ENCODE data around the gene PIEZO2.
"Not testable (repeated sequence)": the region's sequence is repeated elsewhere in the genome, so short reads cannot be mapped to it uniquely, and the experiment has no call there.

The PIEZO2 gene

DNA sequence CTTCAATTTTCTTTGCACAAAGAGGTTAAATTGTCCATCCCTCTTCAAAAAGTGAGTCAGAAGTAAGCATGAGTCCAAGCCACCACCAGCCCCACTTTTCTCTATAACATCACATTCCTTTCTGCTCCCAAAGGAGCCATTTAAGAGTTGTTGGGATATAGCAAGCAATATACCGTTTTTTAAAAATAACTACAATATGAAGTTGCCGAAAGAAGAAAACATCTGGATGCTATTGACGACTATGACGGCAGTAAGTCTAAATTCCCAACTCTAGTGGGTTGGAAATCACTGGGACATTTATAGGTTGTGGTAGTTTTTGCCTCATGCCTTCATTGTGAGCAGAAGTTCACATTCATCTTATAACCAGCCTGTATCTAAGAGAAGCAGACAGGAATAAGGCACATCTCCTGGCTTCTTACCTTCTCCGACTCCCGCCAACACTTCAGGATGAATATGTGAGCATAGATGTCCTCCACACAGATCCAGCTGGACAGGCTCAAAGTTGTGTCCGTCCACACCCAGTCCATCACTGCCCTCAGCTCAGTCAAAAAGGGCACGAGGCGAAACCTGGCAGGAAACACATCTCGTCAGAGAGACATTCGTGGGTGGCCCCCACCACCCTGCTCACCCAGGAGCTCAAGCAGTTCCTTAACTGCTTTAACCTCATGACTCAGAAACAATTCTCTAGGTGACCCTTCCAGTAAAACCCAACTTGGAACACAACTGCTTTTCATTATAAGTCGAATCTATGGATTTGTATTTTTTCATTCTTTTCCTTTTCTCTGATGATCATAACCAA lies 459.9 kb downstream of the PIEZO2 start:
- DNase-seq (ENCODE audit: low read depth in 1 of 2, low spot score in 1 of 2) = no peak

GRCh38 chr18:10688766-10689165 lies 460.6 kb downstream of the PIEZO2 start:
- DNase-seq (ENCODE audit: low read depth in 1 of 2, low spot score in 1 of 2) = no peak

GRCh38 chr18:10687161-10687925 lies 462.0 kb downstream of the PIEZO2 start:
- no peak for DNase-seq (ENCODE audit: low read depth in 1 of 2, low spot score in 1 of 2)

GRCh38 chr18:10686308-10686707 lies 463.1 kb downstream of the PIEZO2 start:
- no peak for DNase-seq (ENCODE audit: low read depth in 1 of 2, low spot score in 1 of 2)

GRCh38 chr18:10685484-10685883 lies 463.9 kb downstream of the PIEZO2 start:
- DNase-seq (ENCODE audit: low read depth in 1 of 2, low spot score in 1 of 2) = no peak

GRCh38 chr18:10682368-10682714 lies 467.0 kb downstream of the PIEZO2 start:
- DNase-seq (ENCODE audit: low read depth in 1 of 2, low spot score in 1 of 2) = no peak

- DNase-seq (ENCODE audit: low read depth in 1 of 2, low spot score in 1 of 2) = no peak
Observed at GRCh38 chr18:10681581-10682367, 467.6 kb downstream of the PIEZO2 start.

DNA sequence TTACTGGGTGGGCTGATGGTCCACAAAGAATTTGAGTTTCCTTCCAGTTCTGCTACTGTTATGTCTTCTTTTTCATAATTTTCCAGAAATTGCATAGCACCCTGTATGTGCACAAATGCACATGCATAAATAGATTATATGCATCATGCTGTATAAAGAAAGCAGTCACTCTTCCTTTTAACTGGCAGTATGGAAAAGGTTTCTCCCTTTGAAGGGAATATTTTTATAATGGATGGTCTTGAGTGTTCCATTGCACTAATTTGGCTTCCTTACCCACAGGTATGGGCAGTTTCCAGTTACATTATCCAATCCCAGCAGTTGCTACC lies 469.1 kb downstream of the PIEZO2 start:
- no peak for DNase-seq (ENCODE audit: low read depth in 1 of 2, low spot score in 1 of 2)

DNA sequence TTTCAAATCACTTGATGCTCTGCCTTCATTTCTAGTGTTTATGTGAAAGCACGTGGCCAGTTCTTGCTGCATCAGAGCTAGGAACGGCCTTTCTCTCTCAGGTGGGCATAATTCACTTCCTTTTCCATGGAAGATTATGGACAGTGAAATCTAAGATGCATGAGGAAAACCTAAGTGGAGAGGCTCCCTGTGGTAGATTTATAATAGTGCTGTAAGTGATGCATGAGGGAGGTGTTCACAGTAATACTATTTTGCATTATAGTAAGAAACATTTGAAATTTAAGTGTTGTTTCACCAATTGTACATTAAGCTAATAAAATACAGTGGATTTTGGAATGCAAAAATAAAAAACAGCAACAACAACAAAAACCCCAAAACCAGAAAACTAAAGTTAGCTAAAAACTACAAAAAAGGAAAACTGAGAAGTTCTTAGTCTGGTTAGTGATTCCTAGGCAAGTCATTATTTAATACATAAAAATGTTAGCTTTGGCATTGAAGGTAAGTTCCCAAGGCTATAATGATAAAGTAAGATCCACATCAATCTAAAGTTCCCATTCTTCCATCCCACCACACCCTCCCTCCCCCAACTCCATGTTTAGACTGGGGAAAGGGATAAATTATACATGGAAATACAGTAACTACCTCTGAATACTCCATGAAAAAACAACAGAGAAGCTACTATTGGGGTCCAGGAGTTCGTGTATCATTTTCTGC lies 469.7 kb downstream of the PIEZO2 start:
- no peak for DNase-seq (ENCODE audit: low read depth in 1 of 2, low spot score in 1 of 2)

DNA sequence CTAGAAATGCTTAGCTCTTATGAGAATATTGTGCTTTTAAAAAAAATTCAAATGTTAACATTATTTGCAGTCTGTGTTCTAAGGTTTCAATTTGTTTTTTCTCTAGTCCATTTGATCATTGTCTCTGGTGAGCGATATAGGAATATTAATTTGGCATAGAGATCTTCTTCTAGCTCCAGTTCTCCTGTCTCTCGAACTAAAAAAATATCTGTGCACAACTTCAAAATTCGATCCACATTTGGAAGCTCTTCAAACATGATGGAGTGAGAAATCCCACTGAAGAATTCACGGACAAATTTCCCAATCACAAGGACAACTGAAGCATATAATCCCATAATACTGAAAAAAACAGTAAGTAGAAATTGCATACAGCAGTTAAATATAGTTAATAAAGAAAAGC lies 477.9 kb downstream of the PIEZO2 start:
- no peak for DNase-seq (ENCODE audit: low read depth in 1 of 2, low spot score in 1 of 2)

DNA sequence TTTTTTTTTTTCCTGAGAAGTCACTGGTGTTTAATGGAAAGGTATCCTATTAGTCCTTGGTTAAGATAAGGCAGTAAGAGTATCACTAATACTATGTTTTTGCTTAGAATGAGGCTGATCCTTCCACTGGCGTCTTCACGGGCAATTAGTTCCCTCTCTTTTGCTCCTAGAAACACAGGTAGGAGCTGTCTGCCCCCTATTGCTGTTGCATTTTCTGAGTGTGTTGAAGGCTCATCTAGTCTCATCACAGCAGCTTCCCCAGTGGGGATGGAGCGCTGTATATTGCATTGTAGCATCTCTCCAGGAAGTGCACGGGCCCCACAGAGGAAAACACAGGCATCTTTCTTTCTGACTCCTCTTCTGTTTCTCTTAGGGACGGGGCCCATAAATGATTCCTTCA lies 478.5 kb downstream of the PIEZO2 start:
- no peak for DNase-seq (ENCODE audit: low read depth in 1 of 2, low spot score in 1 of 2)

DNA sequence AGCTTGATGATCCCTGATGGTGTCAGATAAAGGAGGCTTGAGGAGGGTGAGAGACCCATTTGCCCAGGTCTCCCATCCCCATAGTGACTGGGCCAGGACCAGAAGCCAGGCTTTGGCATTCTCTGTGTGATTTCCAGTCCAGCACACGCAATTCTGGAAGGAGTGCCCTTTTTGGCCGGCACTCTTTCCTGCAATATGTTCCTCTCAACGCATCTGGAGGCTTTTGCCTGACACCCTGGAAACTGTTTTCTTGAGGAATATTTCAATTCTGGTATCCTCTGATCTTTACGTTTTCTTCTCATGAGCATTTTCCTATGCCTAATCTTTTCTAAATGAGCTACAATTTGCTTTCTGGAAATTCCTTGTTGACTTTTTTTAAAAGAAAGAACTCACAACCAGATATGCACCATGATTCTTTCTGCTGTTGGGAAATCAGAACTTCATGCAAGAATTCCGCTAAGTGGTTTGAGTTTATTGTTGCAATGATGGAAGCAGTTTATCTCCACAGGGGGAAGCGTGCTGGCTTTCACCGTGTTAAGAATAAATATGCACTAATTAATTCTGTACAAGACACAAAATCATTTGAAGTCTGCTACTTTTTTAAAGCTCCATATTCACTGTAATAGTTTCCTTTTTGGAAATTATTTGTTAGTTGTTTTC lies 479.8 kb downstream of the PIEZO2 start:
- no peak for DNase-seq (ENCODE audit: low read depth in 1 of 2, low spot score in 1 of 2)

DNA sequence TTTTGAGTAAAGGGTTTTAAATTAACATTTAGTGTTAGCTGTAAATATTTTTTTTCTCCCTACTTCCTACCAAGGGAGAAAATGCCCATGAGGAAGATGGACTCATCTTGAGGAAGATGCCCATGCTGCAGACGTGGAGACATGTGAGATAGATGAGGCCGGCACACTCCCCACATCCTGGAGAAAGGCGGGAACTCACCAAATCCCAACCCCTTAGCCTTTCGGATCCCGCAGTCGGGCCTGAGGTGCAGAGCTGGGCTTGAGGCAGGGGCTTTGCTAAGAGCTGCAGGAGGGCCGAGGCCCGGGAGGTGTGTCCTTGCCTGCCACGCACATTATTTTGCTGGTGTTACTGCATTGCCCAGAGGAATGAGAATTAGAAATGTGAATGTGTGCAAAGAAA lies 485.6 kb downstream of the PIEZO2 start:
- no peak for DNase-seq (ENCODE audit: low read depth in 1 of 2, low spot score in 1 of 2)

- DNase-seq (ENCODE audit: low read depth in 1 of 2, low spot score in 1 of 2) = no peak
Observed at GRCh38 chr18:10661317-10661716, 488.1 kb downstream of the PIEZO2 start.

GRCh38 chr18:10660179-10660884 lies 489.0 kb downstream of the PIEZO2 start:
- DNase-seq (ENCODE audit: low read depth in 1 of 2, low spot score in 1 of 2) = no peak

- no peak for DNase-seq (ENCODE audit: low read depth in 1 of 2, low spot score in 1 of 2)
Observed at GRCh38 chr18:10659594-10659993, 489.8 kb downstream of the PIEZO2 start.

GRCh38 chr18:10659000-10659399 lies 490.4 kb downstream of the PIEZO2 start:
- no peak for DNase-seq (ENCODE audit: low read depth in 1 of 2, low spot score in 1 of 2)

GRCh38 chr18:10644003-10644402 lies 505.4 kb downstream of the PIEZO2 start:
- not testable (repeated sequence) for DNase-seq (ENCODE audit: low read depth in 1 of 2, low spot score in 1 of 2)

- not testable (repeated sequence) for DNase-seq (ENCODE audit: low read depth in 1 of 2, low spot score in 1 of 2)
Observed at GRCh38 chr18:10642915-10643524, 506.3 kb downstream of the PIEZO2 start.

- DNase-seq (ENCODE audit: low read depth in 1 of 2, low spot score in 1 of 2) = not testable (repeated sequence)
Observed at GRCh38 chr18:10638539-10638885, 510.9 kb downstream of the PIEZO2 start.

Measured in activated T-helper 1 cell treated with anti-CD3 and anti-CD28 coated beads, Interleukin-2, amount 50 U/mL, for 16 hours (primary cell).